Upper lobe of left lung (tissue), 6 donors: ENCODE results near the gene ROBO1. TPM values are rescaled to one million over a fixed set of nuclear protein-coding genes. Genes with fewer than 3 reads are reported as not detected.

Experiments used
- ATAC-seq, 2 donors: fragments of 200-7000 bp; cut with Tn5 transposase; one replicate each; pipeline ENCODE4 v1.9.1; 2022; ENCODE audit warnings: mild to moderate bottlenecking in 2 of 2, moderate library complexity in 2 of 2; ENCODE audit not compliant: low FRiP score in 2 of 2
- DNase-seq, 2 donors: peaks; one replicate each; pipeline ENCODE4 v3.0.0-alpha.2; 2019 to 2020
- H3K27ac ChIP-seq, 4 donors: fragments of 200-600 bp; sonication (generic); one replicate each; pipeline ENCODE4 v1.5.1; 2016 to 2019
- H3K27me3 ChIP-seq, 4 donors: fragments of 200-600 bp; sonication (generic); one replicate each; pipeline ENCODE4 v1.5.1; 2017 to 2019
- H3K36me3 ChIP-seq, 4 donors: fragments of 200-600 bp; sonication (generic); one replicate each; pipeline ENCODE4 v1.5.1; 2016 to 2019
- H3K4me1 ChIP-seq, 4 donors: fragments of 200-600 bp; sonication (generic); one replicate each; pipeline ENCODE4 v1.5.1; 2018 to 2019
- H3K4me3 ChIP-seq, 4 donors: fragments of 200-600 bp; sonication (generic); one replicate each; pipeline ENCODE4 v1.5.1; 2017 to 2019; ENCODE audit warnings: mild to moderate bottlenecking in 2 of 4, moderate library complexity in 1 of 4
- H3K9me3 ChIP-seq, 4 donors: fragments of 200-600 bp; sonication (generic); one replicate each; pipeline ENCODE4 v1.5.1; 2018 to 2019
- CTCF ChIP-seq, 6 experiments: fragments of 450-650 bp in 4 of 6; fragments of 200-600 bp in 2 of 6; sonication (generic) in 2 of 6; IDR thresholded peaks; one replicate each; pipeline ENCODE4 v1.5.1; 2016 to 2019; ENCODE audit warnings: antibody characterized with exemption in 6 of 6
- EP300 ChIP-seq, 4 donors: sonication (generic); formaldehyde crosslinking; IDR thresholded peaks; one replicate each; pipeline ENCODE4 v1.5.1; 2017; ENCODE audit warnings: antibody characterized with exemption in 4 of 4, control low read depth in 2 of 4
- POLR2A ChIP-seq, 4 donors: fragments of 450-650 bp; IDR thresholded peaks; one replicate each; pipeline ENCODE4 v1.5.1; 2016 to 2017; ENCODE audit warnings: antibody characterized with exemption in 4 of 4, mild to moderate bottlenecking in 2 of 4
- POLR2AphosphoS5 ChIP-seq, 2 donors: sonication (generic); formaldehyde crosslinking; IDR thresholded peaks; one replicate each; pipeline ENCODE4 v1.5.1; 2017; ENCODE audit warnings: antibody characterized with exemption in 2 of 2
- WGBS, 2 donors: methylation state at CpG; one replicate each; pipeline ENCODE4 v1.1.5; 2017 to 2018; 5-methylcytosine and 5-hydroxymethylcytosine counted together
- total RNA-seq, 6 donors: library from RNA; depleted of rRNA in 4 of 6; stranded (reverse); fragments of >200 nt in 4 of 6; gene quantifications; one replicate each; pipeline versions ENCODE4 v1.1.0 to v1.2.1, GENCODE V29; 2016 to 2021
- donor health status: DM: no; HTN: no; CAD: no; lungs with moderate emphysema.
- donor health status: DM: no; HTN: yes; CAD: no; lungs with severe emphysema.

The ROBO1 gene
- total RNA-seq, 6 donors from 2014 or later: 10.5 to 29.0 (median 18.0) TPM

DNA sequence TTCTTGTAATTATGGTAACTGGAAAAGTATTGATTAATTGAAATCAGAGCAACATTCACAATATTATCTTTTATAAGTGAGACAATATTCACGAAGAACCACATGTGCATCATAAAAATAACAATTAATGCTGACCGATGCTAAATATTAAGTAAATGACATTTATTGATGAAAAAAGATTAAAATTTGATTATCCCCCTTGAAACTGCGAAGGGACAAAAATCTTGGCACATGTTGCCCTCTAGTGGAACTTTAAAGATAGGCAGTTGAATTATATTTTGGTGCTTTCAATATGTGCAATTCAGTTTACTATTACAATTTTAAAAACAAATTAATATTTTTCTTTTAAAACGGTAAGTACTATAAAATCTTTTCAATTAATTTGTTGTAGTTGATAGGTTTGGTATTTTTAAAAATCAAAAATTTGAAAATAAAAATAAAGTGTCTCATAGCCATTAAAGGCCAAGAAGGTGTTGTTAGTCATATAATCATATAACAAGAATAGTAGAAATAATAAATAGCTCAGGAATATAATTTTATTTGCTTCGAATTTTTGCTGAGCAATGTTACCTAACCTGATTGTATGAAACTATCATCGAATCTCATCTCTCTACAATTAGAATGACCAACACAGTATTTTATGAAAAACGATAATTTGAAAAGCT, 270.2 kb downstream of the ROBO1 start:
- ATAC-seq (no peak), DNase-seq (no peak)
- H3K36me3 ChIP-seq: no peaks in the 10 kb centered on the region
- H3K4me3 ChIP-seq: no peak overlapping the region
- no peaks in the 10 kb centered on the region for H3K27me3 ChIP-seq
- TF ChIP-seq EP300 (IDR thresholded peaks at IDR 0.05): no peak
- peak in 5 of 6 experiments; percentile 20 to 46 (median 40) for TF ChIP-seq CTCF (IDR thresholded peaks at IDR 0.05)
- TF ChIP-seq POLR2A (IDR thresholded peaks at IDR 0.05): no peak
- H3K27ac ChIP-seq: no peak overlapping the region
- no peaks in the 10 kb centered on the region for H3K4me1 ChIP-seq
- 29 to 33% methylated on average over 7 of the region's 7 CpGs for WGBS, 2 donors
- no peaks in the 10 kb centered on the region for H3K9me3 ChIP-seq

- no peak overlapping the region for H3K27ac ChIP-seq
- no peak for DNase-seq
- H3K27me3 ChIP-seq: no peaks in the 10 kb centered on the region
- H3K4me3 ChIP-seq: no peak overlapping the region
- 50 to 60% methylated on average over 4 of the region's 4 CpGs for WGBS, 2 donors
- TF ChIP-seq CTCF (IDR thresholded peaks at IDR 0.05) (no peak), POLR2A (IDR thresholded peaks at IDR 0.05) (no peak), EP300 (IDR thresholded peaks at IDR 0.05) (no peak), POLR2AphosphoS5 (IDR thresholded peaks at IDR 0.05) (no peak)
- no peaks in the 10 kb centered on the region for H3K36me3 ChIP-seq
- peak in 1 of 2 donors; percentile 23 for ATAC-seq
- no peaks in the 10 kb centered on the region for H3K4me1 ChIP-seq
- no peaks in the 10 kb centered on the region for H3K9me3 ChIP-seq
Measured at GRCh38 chr3:79491029-79491641, 276.7 kb downstream of the ROBO1 start.

DNA sequence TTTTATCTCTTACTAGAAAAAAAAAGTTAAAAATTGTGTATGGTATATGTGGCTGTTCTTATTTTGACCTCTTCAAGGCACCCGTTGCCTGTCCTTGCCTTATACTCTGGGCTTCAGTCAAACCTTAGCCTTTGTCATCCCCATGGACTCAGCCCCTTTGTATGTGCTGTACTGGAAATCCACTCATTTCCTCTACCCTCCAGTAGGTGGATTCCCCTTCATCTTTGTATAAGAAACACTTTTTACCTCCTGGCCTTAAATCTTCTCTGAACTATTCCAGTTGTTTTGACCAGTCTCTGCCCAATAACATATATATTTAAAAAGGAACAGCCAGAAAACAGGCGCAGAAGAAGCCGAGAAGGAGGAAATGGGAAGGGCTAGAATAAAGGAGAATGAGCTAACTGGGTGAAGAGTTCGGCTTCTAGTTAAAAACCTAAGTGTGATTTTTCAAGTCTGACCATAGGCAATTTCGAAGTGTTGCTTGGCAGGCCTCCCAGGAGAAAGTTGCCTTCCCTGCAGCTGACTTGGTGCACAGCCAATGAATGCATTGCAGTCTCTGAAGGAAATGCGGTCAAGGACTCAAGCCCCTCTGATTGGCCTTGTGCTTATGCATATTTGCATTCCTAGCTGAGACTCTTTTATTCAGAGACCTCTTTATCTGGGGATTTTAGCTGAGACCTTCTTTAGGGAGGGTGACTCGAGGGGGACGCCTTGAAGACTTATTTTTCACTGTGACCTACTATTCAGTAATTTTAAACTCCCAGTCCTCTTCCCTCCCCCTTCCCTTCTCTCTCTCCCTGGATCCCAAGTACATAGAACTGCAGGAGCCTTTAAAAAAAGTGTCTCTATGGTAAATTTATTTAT, 277.4 kb downstream of the ROBO1 start:
- Histone ChIP-seq H3K27me3 (no peaks in the 10 kb centered on the region), H3K36me3 (no peaks in the 10 kb centered on the region), H3K9me3 (no peaks in the 10 kb centered on the region), H3K4me1 (no peaks in the 10 kb centered on the region), H3K4me3 (peak overlapping the region in 1 of 4 donors; percentile 1), H3K27ac (no peak overlapping the region)
- 38 to 42% methylated on average over 8 of the region's 8 CpGs for WGBS, 2 donors
- TF ChIP-seq POLR2A (IDR thresholded peaks at IDR 0.05) (no peak), EP300 (IDR thresholded peaks at IDR 0.05) (no peak), POLR2AphosphoS5 (IDR thresholded peaks at IDR 0.05) (no peak), CTCF (IDR thresholded peaks at IDR 0.05) (no peak)
- DNase-seq (peak in 1 of 2 donors; percentile 71), ATAC-seq (peak in 1 of 2 donors; percentile 63)

DNA sequence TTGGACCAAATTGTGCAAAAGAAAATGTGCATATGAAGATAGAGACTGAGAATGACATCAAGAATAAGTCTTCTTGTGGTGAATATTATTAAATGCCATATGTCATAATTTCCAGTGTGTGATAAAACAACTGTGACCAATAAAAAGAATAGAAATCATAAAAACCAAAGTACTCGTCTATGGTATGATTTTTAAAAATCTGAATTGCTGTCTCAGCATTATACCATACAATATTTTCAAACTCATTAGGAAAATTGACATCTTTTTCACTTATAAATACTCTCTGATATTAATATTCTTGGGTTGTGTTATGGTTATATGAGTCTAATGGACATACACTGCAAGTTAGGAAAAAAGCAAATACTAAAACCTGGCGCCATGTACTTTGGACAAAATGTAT, 279.4 kb downstream of the ROBO1 start:
- DNase-seq (no peak), ATAC-seq (no peak)
- TF ChIP-seq EP300 (IDR thresholded peaks at IDR 0.05): no peak
- TF ChIP-seq CTCF (IDR thresholded peaks at IDR 0.05): no peak
- TF ChIP-seq POLR2AphosphoS5 (IDR thresholded peaks at IDR 0.05): no peak
- no peak for TF ChIP-seq POLR2A (IDR thresholded peaks at IDR 0.05)
- H3K36me3 ChIP-seq: no peaks in the 10 kb centered on the region
- H3K9me3 ChIP-seq: no peaks in the 10 kb centered on the region
- H3K27ac ChIP-seq: no peak overlapping the region
- no peaks in the 10 kb centered on the region for H3K27me3 ChIP-seq
- no peak overlapping the region for H3K4me3 ChIP-seq
- H3K4me1 ChIP-seq: no peaks in the 10 kb centered on the region
- 87 to 90% methylated on average over 2 of the region's 2 CpGs for WGBS, 2 donors
